ENCODE measurements around the gene PTDSS2.

PTDSS2 gene

GRCh38 chr11:453564-453963, 3.5 kb downstream of the PTDSS2 start:
- no peak overlapping the region for H3K4me3 ChIP-seq (ENCODE audit: low read depth, low read length)
- TF ChIP-seq CTCF (IDR thresholded peaks at IDR 0.05; ENCODE audit: control insufficient read depth, extremely low read depth, insufficient read depth) = no peak
- DNase-seq (ENCODE audit: low read depth) = no peak

GRCh38 chr11:454043-454442, 4.0 kb downstream of the PTDSS2 start:
- no peak overlapping the region for H3K4me3 ChIP-seq (ENCODE audit: low read depth, low read length)
- no peak for DNase-seq (ENCODE audit: low read depth)
- no peak for TF ChIP-seq CTCF (IDR thresholded peaks at IDR 0.05; ENCODE audit: control insufficient read depth, extremely low read depth, insufficient read depth)

- no peak for DNase-seq (ENCODE audit: low read depth)
- TF ChIP-seq CTCF (IDR thresholded peaks at IDR 0.05; ENCODE audit: control insufficient read depth, extremely low read depth, insufficient read depth) = no peak
- no peak overlapping the region for H3K4me3 ChIP-seq (ENCODE audit: low read depth, low read length)
Measured at GRCh38 chr11:454801-455565, 4.9 kb downstream of the PTDSS2 start.

- TF ChIP-seq CTCF (IDR thresholded peaks at IDR 0.05; ENCODE audit: control insufficient read depth, extremely low read depth, insufficient read depth) = no peak
- no peak overlapping the region for H3K4me3 ChIP-seq (ENCODE audit: low read depth, low read length)
- no peak for DNase-seq (ENCODE audit: low read depth)
Measured at GRCh38 chr11:455566-456147, 5.6 kb downstream of the PTDSS2 start.

GRCh38 chr11:456533-456932, 6.5 kb downstream of the PTDSS2 start:
- TF ChIP-seq CTCF (IDR thresholded peaks at IDR 0.05; ENCODE audit: control insufficient read depth, extremely low read depth, insufficient read depth) = no peak
- no peak overlapping the region for H3K4me3 ChIP-seq (ENCODE audit: low read depth, low read length)
- DNase-seq (ENCODE audit: low read depth) = no peak

GRCh38 chr11:457111-457760, 7.2 kb downstream of the PTDSS2 start:
- TF ChIP-seq CTCF (IDR thresholded peaks at IDR 0.05; ENCODE audit: control insufficient read depth, extremely low read depth, insufficient read depth) = no peak
- H3K4me3 ChIP-seq (ENCODE audit: low read depth, low read length) = no peak overlapping the region
- DNase-seq (ENCODE audit: low read depth) = no peak
